HG02610 (cell line): ENCODE results near the gene KIF5C.

Experiments
- ATAC-seq: cut with Tn5 transposase; IDR thresholded peaks from one replicate; pipeline ENCODE4 v1.9.1; 2021; ENCODE audit warnings: mild to moderate bottlenecking, moderate library complexity; ENCODE audit not compliant: unreplicated experiment

KIF5C gene

DNA sequence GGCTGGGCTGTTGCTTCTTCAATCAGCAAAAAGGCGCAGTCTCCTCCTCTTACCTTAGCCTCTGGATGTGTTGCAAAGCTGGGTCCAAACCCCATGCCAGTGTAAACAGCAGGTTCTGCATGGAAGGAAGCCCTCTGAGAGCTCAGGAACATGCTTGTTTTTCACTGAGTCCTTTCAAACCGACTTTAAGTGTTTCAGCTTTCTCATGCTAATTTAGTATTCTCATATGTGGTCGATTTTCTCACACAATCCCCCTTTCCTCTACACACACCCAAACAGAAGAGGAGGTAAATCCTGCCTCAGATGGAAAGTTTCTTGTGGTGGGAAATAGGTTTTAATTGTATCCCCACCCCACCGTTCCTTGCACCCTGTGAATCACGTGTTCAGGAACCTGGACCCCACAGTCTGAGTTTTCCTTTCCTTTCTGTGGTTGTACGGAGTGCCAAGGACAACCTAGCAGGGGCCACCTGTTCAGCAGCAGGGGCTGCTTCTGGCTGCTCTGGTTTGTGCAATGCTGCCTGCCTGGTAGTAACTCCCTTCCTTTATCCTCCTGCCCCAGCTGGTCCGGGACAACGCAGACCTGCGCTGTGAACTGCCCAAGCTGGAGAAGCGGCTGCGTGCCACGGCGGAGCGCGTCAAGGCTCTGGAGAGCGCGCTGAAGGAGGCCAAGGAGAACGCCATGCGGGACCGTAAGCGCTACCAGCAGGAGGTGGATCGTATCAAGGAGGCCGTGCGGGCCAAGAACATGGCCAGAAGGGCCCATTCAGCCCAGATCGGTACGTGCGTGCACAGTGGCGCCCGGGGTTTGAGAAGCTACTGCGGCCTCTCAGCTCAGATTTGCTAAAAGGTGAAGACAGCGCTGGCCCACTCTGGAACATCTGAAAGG is 134.8 kb downstream of the KIF5C start:
- ATAC-seq: no peak

DNA sequence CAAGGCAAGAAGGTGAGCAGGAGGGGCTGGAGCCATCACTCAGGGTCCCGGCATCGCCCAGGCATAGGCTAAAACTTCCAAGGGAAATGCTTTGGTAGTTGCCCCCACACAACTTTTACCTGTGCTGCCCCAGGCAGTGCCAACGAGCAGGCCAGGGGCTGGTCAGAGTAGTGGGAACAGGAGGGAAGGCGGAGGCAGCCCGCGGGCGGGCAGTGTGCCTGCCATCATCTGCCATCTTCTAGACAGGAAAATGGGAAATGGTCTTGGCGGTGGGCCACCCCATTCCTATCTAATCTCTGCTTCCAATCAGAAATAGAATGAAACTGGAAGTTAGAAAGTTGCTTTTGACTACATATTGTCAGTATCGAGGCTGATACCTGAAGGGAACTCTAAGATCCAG is 137.5 kb downstream of the KIF5C start:
- no peak for ATAC-seq

DNA sequence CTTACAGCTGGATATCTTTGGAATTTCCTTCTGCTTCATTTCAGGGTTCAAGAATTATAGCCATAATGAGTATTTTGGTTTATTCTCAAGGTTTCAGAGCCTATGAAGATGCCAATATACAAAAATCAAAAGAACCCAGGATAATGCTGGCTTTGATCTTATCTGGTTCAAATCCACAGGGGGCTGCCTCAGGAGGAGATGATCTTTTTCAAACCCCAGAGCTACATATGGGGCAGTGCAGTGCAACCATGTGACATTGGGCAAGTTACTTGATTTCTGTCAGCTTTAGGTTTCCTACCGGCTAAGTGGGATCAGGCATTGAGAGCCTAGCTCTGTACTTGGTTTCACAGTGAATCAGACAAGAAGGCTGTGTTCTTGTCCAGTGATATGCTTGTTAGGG is 140.5 kb downstream of the KIF5C start:
- ATAC-seq: no peak

DNA sequence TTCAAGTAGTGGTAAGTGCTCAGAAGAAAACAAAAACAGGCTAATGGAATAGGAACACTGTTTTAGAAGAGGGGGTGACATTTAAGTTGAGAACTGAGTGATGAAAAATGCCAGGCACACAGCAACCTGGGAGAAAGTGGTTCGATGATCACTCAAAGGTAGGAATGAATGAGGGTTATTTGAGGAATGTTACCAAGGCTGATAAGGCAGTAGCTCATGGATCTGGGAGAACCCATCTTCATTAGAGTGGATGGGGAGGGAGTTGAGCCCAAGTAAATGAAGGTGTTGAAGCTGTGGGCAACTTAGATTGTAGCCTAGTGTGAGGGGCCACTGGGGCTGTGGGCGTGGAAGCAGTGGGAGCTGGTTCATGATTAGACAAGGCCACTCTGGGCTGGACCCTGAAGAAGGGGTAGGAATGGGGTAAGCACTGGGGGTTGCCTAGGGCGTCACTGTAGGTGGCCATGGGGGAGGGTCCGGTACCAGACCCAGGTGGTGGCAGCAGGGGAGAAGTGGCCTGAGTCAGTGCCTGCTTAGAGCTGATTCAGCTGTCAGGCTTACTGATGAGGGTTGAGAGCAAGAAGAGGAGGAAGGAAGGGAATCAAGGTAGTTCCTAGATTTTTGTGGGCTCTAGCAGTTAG is 141.0 kb downstream of the KIF5C start:
- no peak for ATAC-seq

DNA sequence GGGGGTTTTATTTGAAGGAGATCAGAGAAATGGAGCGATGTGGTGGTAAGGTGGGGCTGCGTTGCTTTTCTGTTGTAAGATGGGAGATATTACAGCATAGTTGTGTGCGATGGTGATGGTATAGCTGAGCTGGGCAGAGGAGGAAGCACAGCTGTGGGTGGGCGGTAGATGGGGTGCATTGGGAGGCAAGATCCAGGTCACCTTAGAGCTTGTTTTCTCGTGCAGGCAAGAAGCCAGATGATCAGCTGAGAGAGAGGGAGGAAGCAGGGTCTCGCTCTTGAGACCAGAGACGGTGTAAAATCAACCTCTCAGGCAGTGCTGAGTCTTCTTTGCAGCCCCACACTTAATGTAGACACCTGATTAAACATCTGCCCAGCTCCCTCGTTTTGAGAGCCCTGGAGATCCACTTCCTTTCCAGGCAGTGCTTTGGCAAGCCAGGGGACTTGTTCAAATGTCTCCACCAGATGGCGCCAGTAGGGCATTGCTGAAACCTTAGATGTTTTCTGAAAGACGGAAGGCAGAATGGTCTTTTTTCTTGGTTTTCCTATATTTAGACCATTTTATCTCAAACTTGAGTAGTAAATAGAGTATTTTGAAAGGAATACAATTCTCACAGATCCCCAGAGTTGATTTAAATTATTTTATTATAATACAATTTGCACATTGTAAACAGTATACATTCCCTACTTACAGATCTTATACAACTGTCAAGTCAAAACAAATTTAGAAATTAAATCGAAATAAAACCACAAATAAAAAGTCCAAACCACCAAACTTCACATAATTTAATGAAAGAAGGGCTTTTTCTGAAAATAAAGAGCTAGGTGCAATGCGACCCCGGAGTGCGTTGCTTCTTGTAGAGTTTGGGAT is 142.3 kb downstream of the KIF5C start:
- ATAC-seq: peak; percentile 32

DNA sequence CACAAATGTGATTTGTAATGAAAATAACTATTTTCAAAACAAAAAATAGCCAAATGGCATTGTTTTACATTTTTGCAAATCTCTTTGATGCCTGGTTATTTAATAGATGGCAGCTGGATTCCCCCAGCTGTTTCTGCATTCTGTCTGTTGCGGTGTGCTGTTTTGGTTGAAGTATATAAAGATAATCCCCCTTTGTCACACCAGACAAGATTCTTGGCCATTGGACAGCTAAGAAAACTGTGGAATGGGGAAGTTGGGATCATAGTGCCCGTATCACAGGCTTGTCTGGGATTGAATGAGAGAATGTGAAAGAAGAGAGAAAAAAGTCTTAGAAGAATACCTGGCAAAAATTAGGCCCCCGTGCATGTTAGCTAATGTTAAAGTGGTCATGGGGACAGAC is 144.0 kb downstream of the KIF5C start:
- ATAC-seq: no peak

DNA sequence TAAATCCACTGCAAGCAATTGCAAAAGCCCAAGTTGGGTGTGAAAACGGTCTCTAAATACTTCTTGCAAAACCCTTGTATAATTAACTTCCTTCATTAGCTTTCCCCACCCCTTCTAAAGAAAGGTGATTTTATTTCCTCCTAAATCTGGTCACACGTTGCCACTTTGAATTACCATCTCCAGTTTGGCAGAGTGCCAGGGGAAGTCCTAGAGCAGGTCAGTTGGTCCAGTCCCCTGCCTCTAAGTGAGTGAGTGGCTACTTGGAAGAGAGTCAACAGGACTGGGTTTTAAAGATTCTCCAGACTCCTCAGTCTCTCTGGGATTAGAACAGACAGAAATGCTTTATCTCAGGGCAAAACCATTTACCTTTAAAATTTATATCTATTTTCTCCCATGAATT is 144.7 kb downstream of the KIF5C start:
- ATAC-seq: no peak

DNA sequence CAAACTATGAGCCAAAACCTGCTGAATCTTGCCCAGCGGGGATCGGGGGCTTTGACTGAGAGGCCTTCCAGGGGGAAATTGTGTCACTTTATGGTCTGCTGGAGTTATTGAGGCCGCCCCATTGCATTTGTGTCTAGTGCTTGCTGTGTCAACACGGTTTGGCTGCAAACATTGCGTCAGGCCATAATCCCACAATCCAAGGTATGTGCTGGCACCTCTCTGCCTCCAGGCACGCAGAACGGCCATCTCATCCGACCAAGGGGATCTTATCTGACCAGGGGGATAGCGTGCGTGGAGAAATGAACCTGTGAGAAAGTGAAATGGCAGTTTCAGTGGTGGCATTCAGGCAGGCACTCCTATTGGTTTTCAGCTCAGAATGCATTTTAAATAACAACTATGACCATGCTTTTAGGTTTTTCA is 145.4 kb downstream of the KIF5C start:
- peak; percentile 22 for ATAC-seq

DNA sequence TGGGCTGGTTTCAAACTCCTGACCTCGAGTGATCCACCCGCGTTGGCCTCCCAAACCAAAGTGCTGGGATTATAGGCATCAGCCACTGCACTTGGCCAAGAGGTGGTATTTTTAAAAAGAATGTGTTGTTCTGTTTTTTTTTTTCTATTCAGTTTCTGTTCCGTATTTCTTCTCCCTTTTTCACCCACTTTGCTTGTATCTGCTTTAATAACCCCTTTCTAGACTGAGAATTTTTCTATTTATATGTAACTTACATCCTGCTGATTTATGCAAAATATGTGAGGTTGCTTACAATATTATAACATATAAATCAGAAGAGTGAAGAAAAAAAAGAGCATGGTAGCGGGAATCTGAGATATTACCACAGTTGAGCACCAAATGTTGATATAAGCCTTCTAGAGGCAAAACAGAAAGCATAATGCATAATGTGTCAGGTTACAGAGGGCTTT is 146.3 kb downstream of the KIF5C start:
- peak; percentile 60 for ATAC-seq

DNA sequence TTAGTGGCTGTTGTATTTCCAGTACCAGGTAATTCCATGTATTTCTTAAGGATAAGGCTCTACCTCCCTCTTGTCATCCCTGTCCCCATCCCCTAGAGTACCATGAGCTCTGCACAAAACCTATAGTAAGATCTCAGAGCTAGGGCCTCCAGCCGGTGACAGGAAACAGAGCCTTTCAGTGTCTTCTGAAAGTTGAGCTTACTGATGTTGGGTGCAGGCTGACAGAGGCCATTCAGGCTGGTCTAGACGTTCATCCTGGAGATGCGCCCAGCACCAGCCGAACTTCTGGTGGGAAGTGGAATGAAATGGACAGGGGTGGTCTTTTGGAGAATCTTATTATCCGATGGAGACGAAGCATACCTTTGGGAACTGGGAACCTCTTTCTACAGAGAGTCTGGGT is 146.7 kb downstream of the KIF5C start:
- ATAC-seq: peak; percentile 61

DNA sequence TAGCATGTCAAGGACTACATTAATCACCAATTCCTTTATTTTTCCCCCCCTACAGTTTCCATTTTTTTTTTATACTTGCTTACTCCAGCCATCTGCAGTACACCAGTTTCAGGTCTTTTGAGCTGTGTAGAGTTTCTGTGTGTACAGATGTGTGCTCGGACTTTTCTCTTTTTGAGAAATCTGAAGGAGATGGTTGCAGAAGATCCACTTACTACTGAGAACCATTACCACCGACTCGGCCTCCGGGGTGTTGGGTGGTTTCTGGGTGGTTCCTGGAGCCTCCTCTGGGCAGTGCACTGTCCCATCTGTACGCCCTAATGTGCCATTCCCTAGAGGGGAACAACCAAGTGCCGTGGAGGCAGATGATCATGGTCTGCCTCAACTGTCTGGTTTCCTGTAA is 148.1 kb downstream of the KIF5C start:
- no peak for ATAC-seq

DNA sequence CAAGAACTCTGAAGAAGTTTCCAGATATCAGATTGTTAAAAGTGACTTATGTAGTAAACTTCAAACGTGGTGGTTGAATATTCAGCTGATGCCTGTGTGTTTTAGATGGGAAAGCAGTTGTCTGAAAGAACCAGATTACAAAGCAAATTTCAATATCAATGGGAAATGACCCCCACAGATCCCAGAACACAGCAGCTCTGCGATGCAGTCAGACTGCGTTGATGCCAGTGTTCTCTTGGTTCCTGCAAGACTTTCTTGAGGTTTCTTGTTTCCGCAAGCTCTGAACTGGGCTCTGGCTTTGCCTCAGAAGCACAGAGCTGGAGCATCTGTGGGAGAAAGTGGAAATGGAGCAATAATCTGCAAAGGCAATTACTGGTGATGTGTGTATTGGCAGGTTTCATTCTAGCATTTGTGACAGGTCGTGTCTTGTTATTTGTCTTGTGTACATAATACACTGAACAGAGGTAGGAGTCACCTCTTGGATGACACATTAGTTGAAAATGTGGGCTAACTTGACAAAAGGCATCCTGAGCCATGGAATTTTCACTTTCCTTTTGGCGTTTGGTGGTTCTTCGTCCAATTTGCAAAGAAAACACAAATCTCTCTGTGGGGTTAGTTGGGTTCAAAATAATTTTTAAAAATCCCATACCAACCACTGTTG is 152.7 kb downstream of the KIF5C start:
- no peak for ATAC-seq

DNA sequence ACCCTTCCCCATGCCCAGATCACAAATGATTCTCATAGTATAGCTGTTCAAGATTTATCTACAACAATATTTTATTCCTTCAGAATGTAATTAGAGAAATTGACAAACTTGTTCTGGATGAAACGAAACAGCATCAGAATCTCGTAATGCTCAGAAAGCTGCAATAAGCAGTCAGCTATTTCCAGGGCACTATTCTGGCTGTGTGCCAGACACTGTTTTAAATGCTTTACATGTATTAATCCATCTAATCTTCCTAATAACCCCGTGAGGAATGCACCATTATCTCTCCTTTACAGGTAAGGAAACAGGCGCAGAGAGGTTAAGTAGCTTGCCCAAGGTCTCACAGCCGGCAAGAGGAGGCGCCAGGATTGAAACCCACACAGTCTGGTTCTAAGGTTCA is 153.3 kb downstream of the KIF5C start:
- ATAC-seq: no peak

DNA sequence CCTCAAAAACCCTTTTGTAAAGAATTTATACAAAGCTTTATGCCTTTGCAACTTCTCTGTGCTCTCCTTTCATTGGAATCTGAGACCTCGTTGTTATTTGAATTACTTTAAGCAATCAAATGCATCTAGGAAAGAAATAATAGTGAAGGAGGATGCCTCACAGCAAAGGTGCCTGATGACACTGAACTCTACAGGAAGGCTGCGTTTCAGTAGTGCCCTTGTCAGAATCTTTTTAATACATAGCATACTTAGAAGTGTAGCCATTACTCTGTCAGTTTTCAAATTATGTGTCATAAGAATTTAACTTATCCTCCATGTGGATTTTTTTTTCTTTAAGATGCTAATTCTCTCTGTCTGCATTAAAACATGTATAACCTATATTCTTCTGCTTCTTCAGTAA is 153.9 kb downstream of the KIF5C start:
- no peak for ATAC-seq

DNA sequence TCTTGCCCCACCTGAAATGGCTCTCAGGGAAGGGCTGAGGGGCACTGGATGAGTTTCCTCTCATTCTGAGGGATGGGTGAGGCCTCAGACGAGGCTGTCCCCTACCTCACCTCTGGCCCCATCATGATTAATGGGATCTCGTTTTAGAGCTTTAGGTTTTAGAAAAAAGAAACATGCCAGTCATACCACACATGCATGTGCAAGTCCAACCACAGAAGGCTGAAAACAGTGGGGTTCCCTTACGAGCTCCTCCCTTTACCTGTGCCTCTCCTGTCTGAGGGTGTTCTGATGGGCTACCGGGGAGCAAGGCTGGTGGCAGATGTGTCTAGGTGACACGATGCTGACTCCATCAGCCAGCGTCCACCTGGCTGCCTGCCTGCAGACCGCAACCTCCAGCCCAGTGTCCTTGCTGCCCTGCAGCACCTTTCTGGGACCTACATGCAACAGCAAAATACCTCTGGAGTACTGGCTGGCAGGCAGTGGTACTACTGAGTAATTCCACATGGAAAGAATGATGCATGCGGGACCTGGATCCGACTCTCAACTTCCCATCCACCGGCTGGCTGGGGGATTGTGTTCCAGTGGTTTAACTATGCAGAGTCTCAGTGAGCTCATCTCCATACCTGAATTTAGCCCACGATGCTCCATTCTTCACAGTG is 154.4 kb downstream of the KIF5C start:
- no peak for ATAC-seq

DNA sequence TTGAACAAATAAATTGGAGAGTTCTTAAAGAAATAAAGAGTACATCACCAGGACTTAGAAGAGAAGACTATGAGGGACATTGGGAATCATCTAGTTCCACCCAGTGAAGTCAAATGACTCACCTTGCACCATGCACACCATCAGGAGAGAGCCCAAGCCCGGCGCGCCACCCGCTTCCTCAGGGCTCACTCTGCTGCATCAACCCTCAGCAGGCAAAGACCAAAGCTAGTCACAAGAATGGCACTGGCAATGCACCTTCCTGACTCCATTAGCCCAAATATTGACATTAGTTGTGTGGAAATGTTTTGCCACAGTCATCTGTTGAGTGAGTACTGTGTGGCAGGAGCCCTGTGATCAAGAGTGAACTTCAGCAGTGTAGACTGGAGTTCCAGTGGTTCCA is 156.4 kb downstream of the KIF5C start:
- no peak for ATAC-seq

DNA sequence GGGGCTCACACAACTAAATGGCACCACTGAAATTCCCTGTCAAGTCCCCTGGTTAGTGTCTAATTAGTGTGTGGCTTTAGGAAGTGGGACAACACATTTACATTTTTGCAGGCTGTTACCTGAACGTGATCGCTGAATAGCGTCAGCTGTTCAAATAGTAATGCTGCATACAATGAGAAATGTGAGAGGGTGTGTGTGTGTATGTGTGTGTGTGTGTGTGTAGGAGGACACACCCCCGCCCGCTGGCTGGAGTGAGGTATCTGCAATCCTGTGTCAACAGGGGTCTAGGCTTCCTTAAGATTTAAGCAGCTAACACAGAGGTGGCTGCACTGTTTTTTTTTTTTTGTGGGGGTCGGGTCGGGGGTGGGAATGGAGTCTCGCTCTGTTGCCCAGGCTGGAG is 158.7 kb downstream of the KIF5C start:
- no peak for ATAC-seq

DNA sequence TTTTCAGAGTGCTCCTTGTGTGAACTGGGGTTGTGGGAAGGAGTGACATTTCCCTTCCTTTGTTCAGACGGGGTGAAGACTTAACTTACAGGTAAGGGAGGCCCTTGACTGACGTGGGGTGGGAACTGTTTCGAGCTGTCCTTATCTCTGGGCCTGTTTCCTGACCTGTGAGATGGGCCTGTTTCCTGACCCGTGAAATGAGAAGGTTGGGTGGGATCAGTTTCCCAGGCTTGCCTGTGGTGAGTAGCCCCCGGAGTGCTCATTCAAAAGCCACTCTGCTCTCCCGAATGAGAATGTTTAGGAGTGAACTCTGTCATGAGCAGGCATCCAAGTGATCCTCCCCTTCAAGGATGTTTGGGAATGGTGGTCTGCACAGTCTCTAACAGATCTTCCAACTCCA is 159.4 kb downstream of the KIF5C start:
- no peak for ATAC-seq

DNA sequence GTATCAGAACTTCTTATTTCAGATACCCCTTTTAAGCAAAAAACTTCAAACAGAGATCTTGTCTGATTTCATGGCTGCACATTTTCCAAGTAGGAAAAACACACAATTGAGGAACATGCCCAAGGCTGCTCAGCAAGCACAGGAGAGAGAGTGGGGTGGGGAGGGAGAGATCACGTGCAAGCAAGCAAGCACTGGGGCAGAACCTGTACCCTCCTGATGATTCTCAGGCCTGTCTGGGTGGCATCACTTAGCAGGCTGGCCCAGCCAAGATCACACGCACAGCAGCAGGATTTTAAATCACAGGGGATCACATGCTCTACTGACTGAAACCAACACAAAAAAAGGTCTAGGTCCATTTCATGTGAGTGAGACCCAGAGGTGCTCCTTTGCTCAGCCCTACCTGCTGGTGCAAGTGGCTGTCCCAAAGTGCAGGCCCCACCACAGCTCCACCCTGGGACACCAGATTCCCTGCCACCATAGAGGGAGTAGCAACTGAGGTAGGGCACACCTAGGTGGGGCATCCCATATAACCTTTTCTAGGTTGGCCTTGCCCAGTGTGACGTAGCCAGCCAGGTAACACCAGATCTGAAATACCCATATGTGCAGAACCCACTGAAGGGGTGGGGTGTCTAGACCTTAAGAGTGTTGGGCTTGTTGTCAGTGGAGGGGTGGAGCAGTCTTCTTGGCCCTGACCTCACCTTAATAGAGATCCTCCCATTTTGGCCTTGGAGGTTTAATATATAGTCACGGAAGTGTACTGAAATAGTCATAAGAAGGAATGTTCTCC is 161.7 kb downstream of the KIF5C start:
- ATAC-seq: no peak

DNA sequence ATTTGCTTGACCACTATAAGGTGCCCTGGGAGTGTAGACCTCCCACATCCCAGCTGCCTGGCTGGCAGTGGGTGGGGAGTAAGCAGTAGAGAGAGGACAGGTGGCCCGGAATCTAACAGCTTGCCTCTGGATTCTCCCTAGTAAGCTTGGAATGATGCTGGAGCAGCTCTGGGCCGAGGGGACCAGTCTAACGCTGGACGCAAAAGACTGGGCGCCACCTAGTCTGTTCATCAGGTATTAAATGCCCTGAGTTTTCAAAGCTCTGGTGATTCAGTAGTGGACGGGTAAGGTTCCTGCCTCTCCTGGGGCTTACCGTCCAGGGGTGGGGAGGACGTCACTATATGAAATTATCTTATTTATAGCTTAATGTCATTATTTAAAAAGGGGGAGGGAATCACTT is 162.8 kb downstream of the KIF5C start:
- ATAC-seq: no peak
